ENCODE measurements around the gene ZNF385B.

- no peak for TF ChIP-seq REST (tag by site-specific recombination; IDR thresholded peaks at IDR 0.05)
- no peak for TF ChIP-seq ZNF324 (tag by site-specific recombination; IDR thresholded peaks at IDR 0.05)
- TF ChIP-seq ZNF830 (tag by site-specific recombination; IDR thresholded peaks at IDR 0.05; ENCODE audit: low read depth) = no peak
- no peak for TF ChIP-seq KLF10 (tag by site-specific recombination; IDR thresholded peaks at IDR 0.05)
- no peak for TF ChIP-seq ZNF335 (tag by site-specific recombination; conservative IDR thresholded peaks at IDR 0.05)
- TF ChIP-seq, protein P1, sequence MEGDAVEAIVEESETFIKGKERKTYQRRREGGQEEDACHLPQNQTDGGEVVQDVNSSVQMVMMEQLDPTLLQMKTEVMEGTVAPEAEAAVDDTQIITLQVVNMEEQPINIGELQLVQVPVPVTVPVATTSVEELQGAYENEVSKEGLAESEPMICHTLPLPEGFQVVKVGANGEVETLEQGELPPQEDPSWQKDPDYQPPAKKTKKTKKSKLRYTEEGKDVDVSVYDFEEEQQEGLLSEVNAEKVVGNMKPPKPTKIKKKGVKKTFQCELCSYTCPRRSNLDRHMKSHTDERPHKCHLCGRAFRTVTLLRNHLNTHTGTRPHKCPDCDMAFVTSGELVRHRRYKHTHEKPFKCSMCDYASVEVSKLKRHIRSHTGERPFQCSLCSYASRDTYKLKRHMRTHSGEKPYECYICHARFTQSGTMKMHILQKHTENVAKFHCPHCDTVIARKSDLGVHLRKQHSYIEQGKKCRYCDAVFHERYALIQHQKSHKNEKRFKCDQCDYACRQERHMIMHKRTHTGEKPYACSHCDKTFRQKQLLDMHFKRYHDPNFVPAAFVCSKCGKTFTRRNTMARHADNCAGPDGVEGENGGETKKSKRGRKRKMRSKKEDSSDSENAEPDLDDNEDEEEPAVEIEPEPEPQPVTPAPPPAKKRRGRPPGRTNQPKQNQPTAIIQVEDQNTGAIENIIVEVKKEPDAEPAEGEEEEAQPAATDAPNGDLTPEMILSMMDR (tag by site-specific recombination; IDR thresholded peaks at IDR 0.05) = no peak
- TF ChIP-seq ZNF274 (IDR thresholded peaks at IDR 0.05; ENCODE audit: low read length) = no peak
- no peak for TF ChIP-seq ZNF274 (tag by site-specific recombination; IDR thresholded peaks at IDR 0.05; ENCODE audit: borderline replicate concordance)
- no peak for TF ChIP-seq ZBTB20 (tag by site-specific recombination; IDR thresholded peaks at IDR 0.05)
- TF ChIP-seq, protein P2, sequence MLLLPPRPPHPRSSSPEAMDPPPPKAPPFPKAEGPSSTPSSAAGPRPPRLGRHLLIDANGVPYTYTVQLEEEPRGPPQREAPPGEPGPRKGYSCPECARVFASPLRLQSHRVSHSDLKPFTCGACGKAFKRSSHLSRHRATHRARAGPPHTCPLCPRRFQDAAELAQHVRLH (tag by site-specific recombination; IDR thresholded peaks at IDR 0.05) = no peak
These were observed 414.0 kb downstream of the ZNF385B start for GRCh38 chr2:179447421-179447820.
